H1 (cell line): ENCODE data around the gene PITRM1. TPM values are rescaled to one million over a fixed set of nuclear protein-coding genes. Genes with fewer than 3 reads are reported as not detected.
"Not testable (repeated sequence)": the region's sequence is repeated elsewhere in the genome, so short reads cannot be mapped to it uniquely, and the experiment has no call there.

Experiments used
- CTCF ChIA-PET: fragments of 300-600 bp; sonication (Branson Sonifier 250); formaldehyde crosslinking; loops from one replicate; lab custom pipeline; 2021; ENCODE audit not compliant: partially characterized antibody; lab: Charles Lee
- POLR2A ChIA-PET: fragments of 300-600 bp; sonication (Branson Sonifier 250); formaldehyde crosslinking; loops from one replicate; lab custom pipeline; 2021; ENCODE audit warnings: inconsistent platforms; ENCODE audit not compliant: partially characterized antibody; lab: Charles Lee
- DNase-seq, 2 experiments: peaks; one replicate each; pipeline versions ENCODE4 v3.0.0 to v3.0.0-alpha.2; 2010 to 2022; ENCODE audit warnings: low spot score in 2 of 2, low read depth in 1 of 2, mixed read lengths in 1 of 2
- FAIRE-seq: peaks from 2 replicates; lab custom pipeline; 2011; peaks lifted over from hg19 to GRCh38; lab: Jason Lieb, UNC
- H2AFZ ChIP-seq: 2 replicates; pipeline ENCODE4 v1.8.1; 2012; ENCODE audit warnings: low read length, inconsistent platforms
- H2AK5ac ChIP-seq: 2 replicates; pipeline ENCODE4 v1.6.1; 2013; ENCODE audit warnings: low read depth, low read length
- H2BK120ac ChIP-seq: replicated peaks from 2 replicates; pipeline ENCODE3; 2013; ENCODE audit warnings: low read depth, low read length, inconsistent platforms
- H2BK12ac ChIP-seq: 2 replicates; pipeline ENCODE4 v1.6.1; 2013; ENCODE audit warnings: low read depth, low read length
- H2BK15ac ChIP-seq: 2 replicates; pipeline ENCODE4 v1.6.1; 2013; ENCODE audit warnings: low read length
- H2BK20ac ChIP-seq: 2 replicates; pipeline ENCODE4 v1.6.1; 2013; ENCODE audit warnings: low read length
- H2BK5ac ChIP-seq: 2 replicates; pipeline ENCODE4 v1.6.1; 2013; ENCODE audit warnings: low read depth, low read length
- H3K14ac ChIP-seq: 2 replicates; pipeline ENCODE4 v1.6.1; 2013; ENCODE audit warnings: inconsistent platforms; ENCODE audit not compliant: insufficient read length
- H3K18ac ChIP-seq: 2 replicates; pipeline ENCODE4 v1.6.1; 2013; ENCODE audit warnings: low read length; ENCODE audit errors: extremely low read depth
- H3K23ac ChIP-seq: 2 replicates; pipeline ENCODE4 v1.6.1; 2013; ENCODE audit warnings: inconsistent platforms; ENCODE audit not compliant: insufficient read length
- H3K23me2 ChIP-seq: 2 replicates; pipeline ENCODE4 v1.6.1; 2013; ENCODE audit warnings: low read depth, low read length
- H3K27ac ChIP-seq: 2 replicates; pipeline ENCODE4 v1.6.1; 2011; ENCODE audit warnings: low read depth, low read length, inconsistent platforms
- H3K27me3 ChIP-seq, 4 experiments: replicated peaks in 1 of 4; 1 replicate in 1 of 4; 2 replicates in 3 of 4; pipeline versions ENCODE4 v1.6.1 to v1.8.1; 2011 to 2013; ENCODE audit warnings: low read length in 3 of 4, mild to moderate bottlenecking in 3 of 4, inconsistent platforms in 2 of 4, mixed read lengths in 2 of 4, moderate library complexity in 1 of 4; ENCODE audit not compliant: control insufficient read depth in 3 of 4, insufficient read depth in 3 of 4; ENCODE audit errors: extremely low read depth in 1 of 4
- H3K36me3 ChIP-seq, 4 experiments: 2 replicates each; pipeline versions ENCODE4 v1.6.1 to v1.8.1; 2011 to 2013; ENCODE audit warnings: mild to moderate bottlenecking in 4 of 4, low read length in 3 of 4, moderate library complexity in 2 of 4, control low read depth in 1 of 4, inconsistent platforms in 1 of 4; ENCODE audit not compliant: insufficient read depth in 4 of 4, control insufficient read depth in 2 of 4
- H3K4ac ChIP-seq: replicated peaks from 2 replicates; pipeline ENCODE3; 2013; ENCODE audit warnings: low read length, low read depth, mixed read lengths, inconsistent platforms; ENCODE audit not compliant: insufficient read length
- H3K4me1 ChIP-seq, 4 experiments: replicated peaks in 1 of 4; 1 replicate in 1 of 4; 2 replicates in 3 of 4; pipeline versions ENCODE4 v1.6.1 to v1.8.1; 2011 to 2013; ENCODE audit warnings: low read length in 3 of 4, inconsistent platforms in 2 of 4, mixed read lengths in 1 of 4; ENCODE audit not compliant: insufficient read depth in 4 of 4, control insufficient read depth in 3 of 4
- H3K4me2 ChIP-seq, 2 experiments: 2 replicates each; pipeline versions ENCODE4 v1.6.1 to v1.8.1; 2011 to 2013; ENCODE audit warnings: low read depth in 2 of 2, low read length in 2 of 2, control low read depth in 1 of 2, inconsistent platforms in 1 of 2, mild to moderate bottlenecking in 1 of 2; ENCODE audit not compliant: insufficient read depth in 1 of 2
- H3K4me3 ChIP-seq, 4 experiments: fragments of 200-600, 300-600 bp in 1 of 4; sonication (generic), shearing (Covaris generic), sonication (Bioruptor Twin) in 1 of 4; 2 replicates each; pipeline versions ENCODE4 v1.5.1 to v1.8.1; 2011 to 2016; ENCODE audit warnings: low read length in 4 of 4, low read depth in 3 of 4, control low read depth in 2 of 4, inconsistent platforms in 2 of 4, mild to moderate bottlenecking in 2 of 4, mixed read lengths in 1 of 4, moderate library complexity in 1 of 4; ENCODE audit not compliant: insufficient read depth in 2 of 4; ENCODE audit errors: extremely low read depth in 1 of 4
- H3K56ac ChIP-seq: replicated peaks from 2 replicates; pipeline ENCODE3; 2013; ENCODE audit warnings: low read depth, mild to moderate bottlenecking, mixed read lengths, low read length, inconsistent platforms; ENCODE audit not compliant: insufficient read length
- H3K79me1 ChIP-seq: 2 replicates; pipeline ENCODE4 v1.6.1; 2013; ENCODE audit warnings: low read depth, low read length, control low read depth
- H3K79me2 ChIP-seq, 2 experiments: 2 replicates each; pipeline versions ENCODE4 v1.6.1 to v1.8.1; 2012 to 2013; ENCODE audit warnings: low read length in 2 of 2, mild to moderate bottlenecking in 2 of 2, inconsistent platforms in 1 of 2; ENCODE audit not compliant: insufficient read depth in 2 of 2, control insufficient read depth in 1 of 2
- H3K9ac ChIP-seq, 4 experiments: replicated peaks in 1 of 4; 1 replicate in 1 of 4; 2 replicates in 3 of 4; pipeline versions ENCODE4 v1.6.1 to v1.8.1; 2011 to 2013; ENCODE audit warnings: low read depth in 3 of 4, low read length in 3 of 4, control low read depth in 2 of 4, mild to moderate bottlenecking in 2 of 4, moderate library complexity in 2 of 4, inconsistent platforms in 1 of 4; ENCODE audit errors: extremely low read depth in 1 of 4
- H3K9me3 ChIP-seq, 2 experiments: 2 replicates each; pipeline versions ENCODE4 v1.6.1 to v1.8.1; 2012 to 2013; ENCODE audit warnings: mild to moderate bottlenecking in 2 of 2, moderate library complexity in 2 of 2, control low read depth in 1 of 2, inconsistent platforms in 1 of 2, low read depth in 1 of 2, low read length in 1 of 2, mixed read lengths in 1 of 2; ENCODE audit not compliant: insufficient read depth in 2 of 2
- H4K20me1 ChIP-seq, 2 experiments: replicated peaks in 1 of 2; 2 replicates each; pipeline versions ENCODE3 to v1.8.1; 2011 to 2013; ENCODE audit warnings: inconsistent platforms in 2 of 2, low read length in 2 of 2, mild to moderate bottlenecking in 1 of 2; ENCODE audit not compliant: insufficient read depth in 2 of 2, control insufficient read depth in 1 of 2
- H4K5ac ChIP-seq: 2 replicates; pipeline ENCODE4 v1.6.1; 2013; ENCODE audit warnings: low read length, low read depth, mixed read lengths, inconsistent platforms; ENCODE audit not compliant: insufficient read length
- H4K8ac ChIP-seq: 2 replicates; pipeline ENCODE4 v1.8.0; 2013; ENCODE audit warnings: mild to moderate bottlenecking, moderate library complexity, low read length, inconsistent platforms; ENCODE audit not compliant: insufficient read depth; ENCODE audit errors: extremely low read depth
- H4K91ac ChIP-seq: replicated peaks from 2 replicates; pipeline ENCODE3; 2013; ENCODE audit warnings: low read length, mixed read lengths, inconsistent platforms; ENCODE audit not compliant: insufficient read length
- WGBS, 2 experiments: shearing (Covaris generic) in 1 of 2; methylation state at CpG; one replicate each; pipeline versions ENCODE4 v1.1.6 to v1.1.7; 2013 to 2015; ENCODE audit warnings: low lambda C conversion rate in 2 of 2, mixed read lengths in 2 of 2, inconsistent platforms in 1 of 2, low coverage in 1 of 2, missing lambda C conversion rate in 1 of 2; ENCODE audit not compliant: insufficient replicate concordance in 2 of 2, insufficient coverage in 1 of 2, insufficient read length in 1 of 2; ENCODE audit errors: extremely low coverage in 1 of 2, missing lambda C conversion rate in 1 of 2; 5-methylcytosine and 5-hydroxymethylcytosine counted together
- polyA plus RNA-seq, 7 experiments: library from polyadenylated mRNA; depleted of rRNA in 3 of 7; stranded (reverse) in 5 of 7; unstranded in 2 of 7; fragments of >200 nt in 5 of 7; fragments of 200-250 nt in 2 of 7; gene quantifications; 1 replicate in 5 of 7; 2 replicates in 1 of 7; 4 replicates in 1 of 7; pipeline versions ENCODE4 v1.2.1 to v1.2.3, GENCODE V29; 2011 to 2013; ENCODE audit warnings: missing spikeins in 2 of 7, mixed read lengths in 2 of 7
- total RNA-seq: library from RNA; stranded (reverse); fragmentation: NEBNext Ultra II Directional; extraction: Animal tissue kit (Norgen Biotek cat#: 25700); gene quantifications from 2 replicates; pipeline ENCODE4 v1.2.1, GENCODE V29; 2021

The PITRM1 gene
- total and polyA plus RNA-seq, 2 of the 8 experiments (the other 6 are each of a cell fraction or from before 2014, with no cell fraction given): 18.6 to 31.5 TPM

- POLR2A ChIA-PET: interaction anchor here (1.5 kb wide), 1 partner anchor 8 kb away, joined by 7 read pairs; no protein-coding TSS in a partner anchor
- H3K27me3 ChIP-seq, H3K56ac ChIP-seq, H3K14ac ChIP-seq, H4K8ac ChIP-seq, H3K23ac ChIP-seq, H3K18ac ChIP-seq, H2BK12ac ChIP-seq, H4K20me1 ChIP-seq, H3K79me1 ChIP-seq, H2BK5ac ChIP-seq, H2AFZ ChIP-seq, H3K79me2 ChIP-seq, H2BK120ac ChIP-seq, H3K4ac ChIP-seq, DNase-seq, H3K9ac ChIP-seq, H2AK5ac ChIP-seq, H3K4me1 ChIP-seq, H4K91ac ChIP-seq, H3K36me3 ChIP-seq, H2BK20ac ChIP-seq, H4K5ac ChIP-seq, H3K9me3 ChIP-seq, CTCF ChIA-PET, H3K27ac ChIP-seq, FAIRE-seq, H3K23me2 ChIP-seq, H2BK15ac ChIP-seq: not testable (repeated sequence)
- WGBS, 2 experiments: 87% methylated on average over 11 of the region's 11 CpGs; no CpG with 5 or more reads in 1 of the 2 experiments
- peak overlapping the region; percentile 77 to 82; a peak in 3 of 4 replicates for H3K4me2 ChIP-seq
- peak overlapping the region in 3 of 4 experiments; percentile 60 to 77 (median 75); a peak in 5 of 8 replicates for H3K4me3 ChIP-seq
Observed at GRCh38 chr10:3171488-3171887, 1.1 kb downstream of the PITRM1 start.
